Activated T-cell treated with anti-CD3 and anti-CD28 coated beads, Interleukin-2, amount 50 U/mL, for 4 hours (primary cell): ENCODE measurements around the gene SPINT3. TPM values are rescaled to one million over a fixed set of nuclear protein-coding genes. Genes with fewer than 3 reads are reported as not detected.

ENCODE experiments used
- ATAC-seq, 2 donors: fragments of 200-7000 bp; cut with Tn5 transposase; one replicate each; pipeline ENCODE4 v1.10.0; 2021
- DNase-seq: peaks from one replicate; pipeline ENCODE4 v3.0.0-alpha.2; 2020
- H3K27me3 Mint-ChIP-seq: one replicate; pipeline ENCODE4 v1.8.0; 2021; ENCODE audit warnings: low read depth, mixed read lengths
- H3K36me3 Mint-ChIP-seq: one replicate; pipeline ENCODE4 v1.8.0; 2022; ENCODE audit warnings: mixed read lengths; ENCODE audit not compliant: insufficient read depth
- H3K4me1 Mint-ChIP-seq: one replicate; pipeline ENCODE4 v1.8.0; 2021; ENCODE audit warnings: low read depth, mixed read lengths
- H3K4me3 Mint-ChIP-seq: one replicate; pipeline ENCODE4 v1.8.0; 2021; ENCODE audit warnings: mild to moderate bottlenecking, moderate library complexity, mixed read lengths
- H3K9me3 Mint-ChIP-seq: one replicate; pipeline ENCODE4 v1.8.0; 2021; ENCODE audit warnings: mixed read lengths
- total RNA-seq, 3 donors: library from RNA; stranded (reverse); gene quantifications; one replicate each; pipeline ENCODE4 v1.2.1, GENCODE V29; 2021

SPINT3 gene, protein sequence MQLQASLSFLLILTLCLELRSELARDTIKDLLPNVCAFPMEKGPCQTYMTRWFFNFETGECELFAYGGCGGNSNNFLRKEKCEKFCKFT
- total RNA-seq, result not detected

DNA sequence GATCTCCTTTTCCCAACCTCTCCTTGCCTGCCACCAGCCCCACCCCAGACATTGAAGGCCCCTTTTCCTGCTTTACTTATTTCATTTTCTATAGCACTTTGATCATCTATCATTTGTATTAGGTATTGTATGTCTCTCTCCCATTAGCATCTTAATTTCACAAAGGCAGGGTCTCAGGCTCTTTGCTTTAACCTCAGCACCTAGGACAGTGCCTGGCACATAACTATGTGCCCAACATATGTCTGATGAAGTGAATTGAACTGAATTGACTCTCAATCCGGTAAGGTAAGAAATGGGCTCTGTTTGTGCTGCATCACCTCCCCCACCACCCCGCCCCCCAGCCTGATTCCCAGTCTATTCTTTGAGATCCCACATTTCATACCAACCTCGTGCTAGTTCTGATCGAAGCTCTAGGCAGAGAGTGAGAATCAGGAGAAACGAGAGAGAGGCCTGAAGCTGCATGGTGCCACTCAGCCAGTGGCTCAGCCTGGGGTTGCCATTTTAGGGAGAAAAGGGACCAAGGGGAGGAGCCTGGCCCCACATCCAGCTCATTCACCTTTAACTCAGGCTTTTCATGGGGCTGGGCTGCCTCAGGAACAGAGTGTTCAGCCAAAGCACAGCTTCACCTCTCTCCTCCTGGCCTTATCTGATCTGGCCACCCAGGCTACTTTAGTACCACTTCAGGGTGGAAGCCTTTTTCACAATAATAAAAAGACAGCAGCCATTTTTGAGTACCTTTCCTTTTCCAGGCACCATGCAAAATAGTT is at the start of gene SPINT3:
Gene SPINT3 (minus strand): TSS at position 476 of the 767 bp plus-strand sequence. CDS start 14 bp downstream, at position 462.
- Mint-ChIP-seq H3K4me1 (no peaks in the 10 kb centered on the region), H3K4me3 (no peak within 1 kb of the TSS), H3K36me3 (no peaks in the 10 kb centered on the region), H3K27me3 (peaks cover 25% of the 10 kb centered on the region), H3K9me3 (no peaks in the 10 kb centered on the region)
- DNase-seq (no peak), ATAC-seq (no peak)

DNA sequence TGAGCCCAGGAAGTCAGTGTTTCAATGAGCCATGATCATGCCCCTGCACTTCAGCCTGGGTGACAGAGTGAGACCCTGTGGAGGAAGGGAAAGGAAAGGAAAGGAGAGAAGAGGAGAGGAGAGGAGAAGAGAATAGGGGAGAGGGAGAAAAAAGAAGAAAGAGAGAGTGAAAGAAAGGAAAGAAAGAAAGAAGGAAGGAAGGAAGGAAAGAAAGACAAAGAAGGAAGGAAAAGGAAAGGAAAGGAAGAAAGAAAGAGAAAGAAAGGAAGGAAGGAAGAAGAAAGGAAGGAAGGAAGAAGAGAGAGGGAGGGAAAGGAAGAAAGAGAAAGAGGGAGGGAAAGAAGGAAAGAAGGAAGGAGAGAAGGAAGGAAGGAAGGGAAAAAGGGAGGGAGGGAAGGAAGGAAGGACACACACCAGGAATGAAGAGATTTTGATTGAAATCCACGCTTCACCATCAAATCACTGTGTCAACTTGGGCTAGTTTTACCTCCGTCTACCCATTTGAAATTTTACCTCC is 49.4 kb upstream of the SPINT3 start:
- Mint-ChIP-seq H3K27me3 (peaks cover 21% of the 10 kb centered on the region), H3K4me1 (no peaks in the 10 kb centered on the region), H3K36me3 (no peaks in the 10 kb centered on the region), H3K9me3 (no peaks in the 10 kb centered on the region), H3K4me3 (no peak overlapping the region)
- DNase-seq, result no peak
- ATAC-seq, result no peak

DNA sequence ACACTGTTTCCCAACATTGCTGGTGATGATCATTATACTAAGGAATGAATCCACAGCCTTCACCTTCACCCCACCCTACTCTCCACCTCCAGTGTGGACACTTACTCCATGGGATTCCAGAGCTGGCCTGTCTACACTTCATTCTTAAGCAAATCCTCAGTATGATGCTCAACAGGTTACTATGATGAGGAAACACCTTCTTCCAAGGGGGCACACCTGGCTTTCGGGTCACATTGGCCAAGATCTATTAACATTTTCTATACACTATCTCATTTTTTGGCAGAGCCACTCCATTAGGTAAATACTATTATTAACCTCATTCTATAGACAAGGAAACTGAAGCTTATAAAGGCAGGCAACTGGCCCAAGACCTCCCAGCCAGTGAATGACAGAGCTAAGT is 39.8 kb upstream of the SPINT3 start:
- no peaks in the 10 kb centered on the region for H3K9me3 Mint-ChIP-seq
- peaks cover 20% of the 10 kb centered on the region for H3K27me3 Mint-ChIP-seq
- H3K4me3 Mint-ChIP-seq, result no peak overlapping the region

DNA sequence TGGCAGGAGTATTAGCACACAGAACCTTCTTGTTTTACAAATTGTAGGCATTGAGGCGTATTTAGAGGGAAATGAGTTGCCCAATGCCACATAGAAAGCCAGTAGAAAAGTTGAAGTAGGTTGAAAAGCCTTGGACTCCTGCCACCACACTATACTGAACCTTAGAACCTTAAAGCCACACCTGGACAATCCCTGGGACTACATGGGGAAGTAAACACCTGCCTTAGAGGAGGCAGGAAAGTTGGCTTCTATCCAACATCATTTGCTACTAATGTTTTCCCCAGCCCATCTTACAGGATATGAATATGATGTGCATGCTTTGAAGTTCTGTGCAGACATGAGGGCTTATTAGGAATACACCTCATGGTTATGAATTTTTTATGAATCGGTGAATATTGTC is 37.0 kb upstream of the SPINT3 start:
- DNase-seq, result no peak
- Mint-ChIP-seq H3K4me3 (no peak overlapping the region), H3K4me1 (no peaks in the 10 kb centered on the region), H3K9me3 (no peaks in the 10 kb centered on the region), H3K27me3 (peaks cover 25% of the 10 kb centered on the region), H3K36me3 (no peaks in the 10 kb centered on the region)
- ATAC-seq, result no peak

More for the DNA sequence above, 39.8 kb upstream of the SPINT3 start:
- no peak for ATAC-seq
- Mint-ChIP-seq H3K4me1 (no peaks in the 10 kb centered on the region), H3K36me3 (no peaks in the 10 kb centered on the region)
- no peak for DNase-seq

DNA sequence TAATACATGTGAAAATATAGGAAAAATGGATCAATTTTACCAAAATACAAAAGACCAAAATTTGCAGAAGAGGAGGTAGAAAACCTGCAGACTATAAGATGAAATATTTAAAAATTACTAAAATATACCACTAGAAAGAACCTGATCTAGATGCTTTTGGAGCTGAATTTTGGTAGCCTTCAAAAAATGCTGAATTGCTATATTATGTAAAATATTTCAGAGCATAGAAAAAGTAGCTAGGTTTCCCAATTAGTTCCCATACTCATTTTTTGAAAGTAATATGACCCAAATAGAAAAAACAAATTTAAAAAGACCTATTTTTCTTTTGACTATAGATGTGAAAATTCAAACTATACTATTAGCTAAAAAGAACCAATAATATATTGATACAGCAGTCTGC is 35.3 kb upstream of the SPINT3 start:
- peaks cover 31% of the 10 kb centered on the region for H3K27me3 Mint-ChIP-seq
- ATAC-seq (no peak), DNase-seq (no peak)
- no peaks in the 10 kb centered on the region for H3K36me3 Mint-ChIP-seq
- H3K9me3 Mint-ChIP-seq, result no peaks in the 10 kb centered on the region
- H3K4me1 Mint-ChIP-seq, result no peaks in the 10 kb centered on the region
- no peak overlapping the region for H3K4me3 Mint-ChIP-seq

DNA sequence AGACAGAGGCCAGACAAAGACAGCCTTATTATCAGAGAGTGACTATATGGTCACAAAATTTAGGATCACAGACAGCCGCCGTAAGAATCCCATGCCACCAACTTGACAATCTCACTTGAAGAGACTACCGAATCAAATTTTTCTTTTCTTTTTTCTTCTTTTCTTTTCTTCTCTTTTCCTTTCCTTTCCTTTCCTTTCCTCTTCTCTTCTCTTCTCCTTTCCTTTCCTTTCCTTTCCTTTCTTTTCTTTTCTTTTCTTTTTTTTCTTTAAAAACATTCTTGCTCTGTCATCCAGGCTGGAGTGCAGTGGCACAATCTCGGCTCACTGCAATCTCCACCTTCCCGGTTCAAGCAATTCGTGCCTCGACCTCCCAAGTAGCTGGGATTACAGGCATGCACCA is 33.0 kb upstream of the SPINT3 start:
- no peaks in the 10 kb centered on the region for H3K9me3 Mint-ChIP-seq
- H3K36me3 Mint-ChIP-seq, result no peaks in the 10 kb centered on the region
- H3K4me3 Mint-ChIP-seq, result no peak overlapping the region
- peaks cover 41% of the 10 kb centered on the region for H3K27me3 Mint-ChIP-seq
- DNase-seq (no peak), ATAC-seq (no peak)
- H3K4me1 Mint-ChIP-seq, result no peaks in the 10 kb centered on the region

DNA sequence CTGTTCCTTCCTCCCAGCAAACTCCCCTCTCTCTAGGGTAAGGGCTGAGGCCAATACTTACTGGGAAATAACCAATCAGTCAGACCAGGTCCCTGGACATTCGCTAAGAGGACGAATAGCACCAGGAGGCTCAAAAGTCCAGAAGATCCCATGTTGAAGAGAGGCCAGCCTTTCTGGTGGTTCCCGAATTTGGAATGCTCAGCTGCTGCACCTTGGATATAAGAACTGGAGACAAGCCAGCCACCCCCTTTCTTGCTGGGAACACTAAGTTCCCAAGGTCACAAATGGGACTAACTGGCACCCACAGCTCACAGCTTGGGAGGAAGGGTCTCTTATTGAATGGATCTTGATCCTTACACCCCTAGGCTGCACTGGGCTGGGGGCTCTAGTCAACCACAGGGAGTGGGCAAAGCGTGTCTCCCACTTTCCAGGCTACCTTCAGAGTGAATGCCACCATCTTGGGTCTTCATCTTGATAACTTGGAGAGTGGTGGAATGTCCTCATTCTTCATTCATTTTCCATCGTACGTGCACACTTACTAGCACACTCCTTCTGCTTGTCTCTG is 31.9 kb upstream of the SPINT3 start, which contains the start of gene EPPIN:
Gene EPPIN (minus strand): TSS at position 196 of the 565 bp plus-strand sequence. CDS start 44 bp downstream, at position 152.
- Mint-ChIP-seq H3K9me3 (no peaks in the 10 kb centered on the region), H3K27me3 (peaks cover 41% of the 10 kb centered on the region), H3K36me3 (no peaks in the 10 kb centered on the region), H3K4me1 (no peaks in the 10 kb centered on the region), H3K4me3 (no peak within 1 kb of the TSS)
- DNase-seq, result no peak
- ATAC-seq, result no peak

DNA sequence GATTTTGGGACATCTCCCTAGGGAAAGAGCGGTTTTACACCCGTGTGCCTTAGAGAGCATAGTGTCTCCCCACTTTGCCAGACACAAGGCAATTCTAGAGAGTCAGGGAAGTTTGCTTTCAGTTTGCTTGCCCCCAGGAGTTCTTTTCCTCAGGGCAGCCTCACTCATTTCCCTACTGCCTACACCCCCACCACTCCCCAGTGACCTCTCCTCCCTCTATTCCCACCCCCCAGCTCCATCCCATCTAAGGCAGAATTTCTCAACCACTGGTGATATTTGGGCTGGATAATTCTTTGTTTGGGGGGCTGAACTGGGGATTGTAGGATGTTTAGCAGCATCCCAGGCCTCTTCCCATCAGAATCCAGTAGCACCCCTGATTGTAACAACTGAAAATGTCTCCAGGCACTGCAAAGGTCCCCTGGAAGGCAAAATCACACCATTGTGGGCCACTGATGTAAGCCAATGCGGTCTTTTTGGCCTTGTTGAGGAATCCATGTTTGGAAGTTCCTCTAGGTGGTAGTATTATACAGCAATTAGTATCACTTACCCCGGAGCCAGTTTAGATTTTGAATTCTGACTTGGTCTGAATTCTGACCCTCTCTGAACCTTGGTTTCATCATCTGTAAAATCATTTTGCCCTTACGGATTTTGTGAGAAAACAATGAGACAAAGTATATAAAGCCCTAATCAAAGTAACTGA is 30.5 kb upstream of the SPINT3 start:
- Mint-ChIP-seq H3K9me3 (no peaks in the 10 kb centered on the region), H3K27me3 (peaks cover 46% of the 10 kb centered on the region), H3K36me3 (no peaks in the 10 kb centered on the region), H3K4me3 (no peak overlapping the region), H3K4me1 (no peaks in the 10 kb centered on the region)
- ATAC-seq, result peak in 1 of 2 donors; percentile 46
- DNase-seq, result no peak

DNA sequence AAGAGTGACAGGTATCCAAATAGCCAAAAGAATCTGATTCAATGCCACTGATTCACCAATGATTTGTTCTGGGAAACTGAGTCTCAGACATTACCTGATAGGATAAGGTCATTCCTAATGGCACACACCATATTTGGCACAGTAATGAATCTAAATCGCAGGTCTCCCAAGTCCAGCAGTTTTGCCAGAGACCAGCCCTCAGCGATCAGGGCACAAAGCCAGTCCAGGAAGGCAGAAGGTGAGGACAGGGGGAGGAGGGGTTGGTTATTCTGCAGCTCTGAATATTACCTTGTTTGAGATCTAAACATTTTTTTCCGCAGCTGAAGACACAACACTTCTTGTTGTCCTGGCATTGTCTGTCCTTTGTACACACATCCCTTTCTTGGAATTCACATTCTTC is 29.9 kb upstream of the SPINT3 start:
- H3K27me3 Mint-ChIP-seq, result peaks cover 49% of the 10 kb centered on the region
- H3K36me3 Mint-ChIP-seq, result no peaks in the 10 kb centered on the region
- no peaks in the 10 kb centered on the region for H3K9me3 Mint-ChIP-seq
- DNase-seq (no peak), ATAC-seq (no peak)
- no peaks in the 10 kb centered on the region for H3K4me1 Mint-ChIP-seq
- H3K4me3 Mint-ChIP-seq, result no peak overlapping the region

DNA sequence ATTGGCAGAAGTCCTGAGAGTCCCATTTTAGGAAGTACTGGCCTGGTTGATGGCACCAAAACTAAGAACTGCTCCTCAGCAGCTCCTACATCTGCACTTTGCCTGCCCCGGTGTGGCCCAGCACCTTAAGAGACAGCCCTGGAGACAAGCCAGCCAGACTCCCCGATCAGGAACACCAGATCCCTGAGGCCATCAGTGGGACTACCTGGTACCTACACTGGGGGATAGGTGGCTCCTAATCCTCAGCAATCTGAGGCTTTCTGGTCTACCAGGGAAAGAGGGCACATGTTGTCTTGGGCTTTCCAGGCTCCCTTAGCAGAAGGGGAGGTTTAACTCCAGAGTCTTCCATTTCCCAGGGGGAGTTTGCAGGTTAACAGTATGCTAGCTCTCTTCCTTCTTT is 24.0 kb upstream of the SPINT3 start, which contains the start of gene WFDC6:
Gene WFDC6 (minus strand): TSS at position 101 of the 400 bp plus-strand sequence. CDS start 75 bp downstream, at position 26.
- no peak for DNase-seq
- Mint-ChIP-seq H3K4me1 (no peaks in the 10 kb centered on the region), H3K4me3 (no peak within 1 kb of the TSS), H3K36me3 (no peaks in the 10 kb centered on the region), H3K27me3 (peaks cover 44% of the 10 kb centered on the region), H3K9me3 (no peaks in the 10 kb centered on the region)
- no peak for ATAC-seq

DNA sequence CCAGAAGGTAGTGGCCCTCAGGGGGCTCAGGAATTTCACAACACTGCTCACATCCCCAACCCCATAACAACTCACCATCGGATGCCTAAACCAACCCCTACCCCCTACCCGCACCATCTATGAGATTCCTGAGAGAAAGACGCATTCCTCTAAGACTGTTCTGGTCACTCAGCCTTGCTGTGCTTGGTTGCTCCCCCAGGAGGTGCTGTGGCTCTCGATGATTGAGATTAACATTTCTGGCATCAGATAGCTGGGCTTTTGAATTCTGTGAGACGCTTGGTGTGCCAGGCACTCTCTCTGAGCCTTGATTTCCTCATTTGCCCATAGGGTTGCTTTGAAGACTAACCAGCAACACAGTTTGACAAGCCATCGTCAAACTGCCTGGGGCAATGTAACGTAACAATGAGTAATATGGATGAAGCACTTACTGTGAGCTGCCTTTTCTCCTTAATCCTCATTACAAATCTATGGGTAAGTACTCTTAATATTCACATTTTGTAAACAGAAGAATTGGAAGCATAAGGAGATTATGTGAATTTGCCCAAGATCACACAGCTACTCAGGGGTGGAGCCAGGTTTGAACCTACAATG is 22.9 kb upstream of the SPINT3 start:
- no peak for DNase-seq
- Mint-ChIP-seq H3K9me3 (no peaks in the 10 kb centered on the region), H3K4me3 (no peak overlapping the region)

DNA sequence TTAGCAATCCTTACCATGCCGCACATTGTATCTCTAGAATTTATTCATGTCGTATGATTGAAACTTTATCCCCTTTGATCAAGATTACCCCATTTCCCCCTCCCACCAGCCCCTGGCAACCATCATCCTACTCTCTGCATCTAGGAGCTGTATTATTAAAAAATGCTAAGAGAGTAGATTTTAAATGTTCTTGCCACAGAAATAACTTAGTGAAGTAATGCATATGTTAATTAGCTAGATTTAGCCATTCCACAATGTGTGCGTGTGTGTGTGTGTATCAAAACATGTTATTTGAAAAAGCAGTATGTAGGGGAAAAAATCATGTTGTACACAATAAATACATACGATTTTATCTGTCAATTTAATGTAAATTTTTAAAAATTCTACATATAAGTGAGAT is 11.9 kb upstream of the SPINT3 start:
- no peak overlapping the region for H3K4me3 Mint-ChIP-seq
- H3K36me3 Mint-ChIP-seq, result no peaks in the 10 kb centered on the region
- DNase-seq (no peak), ATAC-seq (no peak)
- no peaks in the 10 kb centered on the region for H3K9me3 Mint-ChIP-seq
- H3K4me1 Mint-ChIP-seq, result no peaks in the 10 kb centered on the region
- H3K27me3 Mint-ChIP-seq, result peaks cover 31% of the 10 kb centered on the region

More for the DNA sequence above, 22.9 kb upstream of the SPINT3 start:
- H3K36me3 Mint-ChIP-seq, result no peaks in the 10 kb centered on the region
- no peaks in the 10 kb centered on the region for H3K4me1 Mint-ChIP-seq
- peaks cover 39% of the 10 kb centered on the region for H3K27me3 Mint-ChIP-seq
- no peak for ATAC-seq

DNA sequence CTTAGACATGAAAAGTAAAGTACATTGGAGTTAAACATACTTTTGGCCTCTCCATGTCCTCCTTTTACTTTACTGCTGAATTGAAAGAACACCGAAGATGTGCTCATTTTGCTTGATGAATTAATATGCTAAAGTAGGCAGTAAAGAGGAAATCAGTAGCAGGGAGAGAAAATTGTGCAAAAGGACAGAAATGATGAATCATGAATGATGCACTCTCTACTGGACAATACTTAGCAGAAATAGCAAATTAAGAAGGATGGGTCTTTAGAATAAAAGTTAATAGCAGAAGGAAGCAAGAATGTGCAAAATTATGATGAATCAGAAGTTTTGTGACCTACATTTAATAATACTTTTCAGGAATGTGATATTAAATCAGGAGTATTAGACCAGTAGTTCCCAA is 8.4 kb upstream of the SPINT3 start:
- Mint-ChIP-seq H3K27me3 (peaks cover 31% of the 10 kb centered on the region), H3K36me3 (no peaks in the 10 kb centered on the region), H3K9me3 (no peaks in the 10 kb centered on the region), H3K4me3 (no peak overlapping the region), H3K4me1 (no peaks in the 10 kb centered on the region)
- DNase-seq, result no peak
- no peak for ATAC-seq

DNA sequence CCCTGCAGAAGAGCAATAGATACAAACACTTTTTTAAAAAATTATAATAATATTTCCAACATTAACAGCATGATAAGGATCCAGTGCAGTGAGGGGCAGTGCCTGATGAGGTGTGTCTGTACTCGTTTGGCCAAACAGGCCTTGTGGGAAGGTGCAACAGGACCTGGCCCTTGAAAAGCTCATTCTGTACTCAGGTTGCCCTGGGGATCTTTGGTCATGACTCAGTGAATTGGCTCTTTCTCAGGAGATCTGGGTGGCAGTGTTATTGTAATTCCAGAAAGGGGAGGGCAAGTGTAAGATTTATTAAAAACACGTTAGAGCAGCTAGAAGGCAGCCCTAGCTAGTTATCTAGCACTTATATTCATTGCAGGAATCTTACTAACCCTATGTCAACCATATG is 2.9 kb upstream of the SPINT3 start:
- no peak overlapping the region for H3K4me3 Mint-ChIP-seq
- DNase-seq (no peak), ATAC-seq (no peak)
- peaks cover 25% of the 10 kb centered on the region for H3K27me3 Mint-ChIP-seq
- no peaks in the 10 kb centered on the region for H3K36me3 Mint-ChIP-seq
- no peaks in the 10 kb centered on the region for H3K9me3 Mint-ChIP-seq
- no peaks in the 10 kb centered on the region for H3K4me1 Mint-ChIP-seq
